KBM-7 (cell line): Measurements from ENCODE around the gene AMZ2.
"Not testable (repeated sequence)": the region's sequence is repeated elsewhere in the genome, so short reads cannot be mapped to it uniquely, and the experiment has no call there.

Experiments
- DNase-seq: peaks from one replicate; pipeline ENCODE4 v3.0.0-alpha.2; 2015
- in situ Hi-C: fragments of 300-500 bp; cut with MboI; formaldehyde crosslinking; loops from 2 replicates; pipeline ENCODE4 v1.14.3; 2020; ENCODE audit warnings: low sequenced_read_pairs, low pct_unique_long_range_greater_than_20kb, mixed read lengths

Gene AMZ2, protein sequence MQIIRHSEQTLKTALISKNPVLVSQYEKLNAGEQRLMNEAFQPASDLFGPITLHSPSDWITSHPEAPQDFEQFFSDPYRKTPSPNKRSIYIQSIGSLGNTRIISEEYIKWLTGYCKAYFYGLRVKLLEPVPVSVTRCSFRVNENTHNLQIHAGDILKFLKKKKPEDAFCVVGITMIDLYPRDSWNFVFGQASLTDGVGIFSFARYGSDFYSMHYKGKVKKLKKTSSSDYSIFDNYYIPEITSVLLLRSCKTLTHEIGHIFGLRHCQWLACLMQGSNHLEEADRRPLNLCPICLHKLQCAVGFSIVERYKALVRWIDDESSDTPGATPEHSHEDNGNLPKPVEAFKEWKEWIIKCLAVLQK

DNA sequence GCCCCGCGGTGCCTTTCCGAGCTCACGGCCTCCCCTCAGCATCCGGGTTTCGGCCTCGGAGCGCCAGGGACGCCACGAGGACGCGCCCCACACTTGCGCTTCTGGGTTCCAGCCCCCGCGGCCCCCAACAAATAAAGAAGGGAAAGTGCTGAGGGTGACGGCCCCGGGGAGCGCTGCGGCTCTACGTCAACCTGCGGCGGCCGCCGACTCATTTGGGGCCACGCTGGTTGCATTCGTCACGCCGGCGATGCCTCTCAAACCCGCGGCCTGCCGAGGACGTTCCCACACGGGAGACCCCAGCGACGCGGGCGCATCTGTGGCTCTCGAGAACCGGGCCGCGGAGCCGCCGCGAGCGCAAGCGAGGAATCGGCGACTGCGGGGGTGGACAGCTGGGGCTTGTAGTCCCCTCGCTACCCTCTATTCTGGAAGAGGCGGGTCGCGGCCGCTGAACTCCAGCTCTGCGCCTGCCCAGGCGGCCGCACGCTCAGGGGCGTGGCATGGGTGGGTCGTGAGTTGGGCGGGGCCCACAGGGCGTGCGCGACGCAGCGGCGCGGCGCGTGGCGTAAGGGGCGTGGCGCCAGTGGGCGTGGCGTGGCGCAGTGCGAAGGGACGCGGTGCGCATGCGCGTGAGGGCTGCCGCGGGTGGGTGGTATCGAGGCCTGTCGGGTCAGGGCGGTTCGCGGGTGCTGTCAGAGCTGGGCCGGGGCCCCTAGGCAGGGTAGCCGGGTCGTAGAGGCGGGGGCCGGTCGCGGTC is at the start of gene AMZ2:
TSS of gene AMZ2 (plus strand) at position 599 of the 754 bp plus-strand sequence. CDS start 2,145 bp downstream, outside the sequence.
- in situ Hi-C loops: no loop called here
- DNase-seq: peak; percentile 95

DNA sequence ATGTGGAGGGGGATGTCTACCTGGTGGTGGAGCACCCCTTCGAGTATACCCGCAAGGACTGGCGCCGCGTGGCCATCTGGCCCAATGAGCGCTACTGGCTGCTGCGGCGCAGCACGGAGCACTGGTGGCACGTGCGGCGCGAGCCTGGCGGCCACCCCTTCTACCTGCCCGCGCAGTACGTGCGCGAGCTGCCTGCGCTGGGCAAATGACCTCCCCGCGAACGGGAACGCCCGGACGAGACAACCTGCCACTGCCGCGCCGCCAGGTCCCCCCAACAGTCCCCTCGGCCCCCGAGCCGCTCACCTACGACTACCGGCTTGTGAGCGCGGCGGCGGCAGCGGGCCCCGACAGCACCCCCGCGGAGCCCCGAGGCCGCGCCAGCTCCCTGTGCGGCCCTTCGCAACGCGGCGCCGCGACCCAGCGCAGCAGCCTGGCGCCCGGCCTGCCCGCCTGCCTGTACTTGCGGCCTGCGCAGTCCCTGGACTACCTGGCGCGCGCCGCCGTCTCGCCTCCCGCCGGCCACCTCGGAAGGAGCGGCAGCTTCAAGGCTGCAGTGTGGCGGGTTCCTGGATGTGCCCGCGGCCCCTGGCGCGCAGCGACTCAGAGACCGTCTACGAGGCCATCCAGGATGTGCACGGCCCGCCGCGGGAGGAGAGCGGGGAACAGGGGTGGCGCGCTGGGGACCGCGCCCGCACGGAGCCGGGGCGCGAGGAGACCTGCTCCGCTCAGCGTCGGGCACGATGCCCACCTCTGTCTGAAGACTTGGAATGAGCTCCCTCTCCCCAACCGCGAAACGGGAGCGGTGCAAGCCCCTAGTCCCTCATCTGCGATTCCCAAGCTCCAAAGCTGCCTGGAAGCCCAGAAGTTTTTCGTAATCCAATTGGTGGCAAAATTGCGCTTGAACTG is 48.7 kb upstream of the AMZ2 start:
- no peak for DNase-seq
- in situ Hi-C loops: no loop called here

DNA sequence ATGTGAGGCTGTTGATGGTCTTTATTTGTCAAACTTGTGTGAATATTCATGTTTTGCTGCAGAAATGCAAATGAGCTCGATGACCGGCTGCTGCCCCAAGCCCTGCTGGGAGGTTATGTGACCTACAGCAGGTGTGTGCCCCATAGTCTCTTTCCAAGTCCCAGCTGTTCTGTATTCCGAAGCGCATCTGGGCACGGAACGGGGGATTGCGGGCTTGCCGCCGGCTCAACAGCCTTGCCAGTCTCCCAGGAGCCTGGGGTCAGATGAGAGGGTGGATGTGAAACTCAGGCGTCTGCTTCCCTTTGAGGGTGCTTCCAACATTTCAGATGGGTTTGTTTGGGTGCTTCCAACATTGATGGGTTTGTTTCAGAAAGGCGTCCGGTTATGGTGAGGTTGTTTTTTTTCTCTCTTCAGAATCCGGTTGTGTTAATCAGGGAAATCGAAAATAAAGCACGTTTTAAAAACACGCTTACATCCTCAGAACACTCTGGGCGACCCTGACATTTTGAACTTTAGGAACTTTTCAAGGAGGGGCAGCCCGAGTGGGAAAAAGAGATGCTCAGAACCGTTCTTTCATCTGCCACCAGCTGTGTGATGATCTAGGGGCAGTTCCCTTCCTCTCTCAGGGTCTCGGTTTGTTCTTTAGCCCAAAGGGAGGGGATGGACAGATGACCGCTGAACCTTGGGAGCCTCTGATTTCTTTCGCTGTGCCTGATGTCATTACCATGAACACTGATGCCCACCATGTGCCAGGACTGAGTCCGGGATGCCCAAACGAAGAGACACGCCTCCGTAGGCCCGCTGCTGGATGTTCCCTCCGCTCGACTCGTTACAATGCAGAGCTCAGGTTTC is 47.8 kb upstream of the AMZ2 start:
- in situ Hi-C loops: no loop called here
- DNase-seq: no peak

DNA sequence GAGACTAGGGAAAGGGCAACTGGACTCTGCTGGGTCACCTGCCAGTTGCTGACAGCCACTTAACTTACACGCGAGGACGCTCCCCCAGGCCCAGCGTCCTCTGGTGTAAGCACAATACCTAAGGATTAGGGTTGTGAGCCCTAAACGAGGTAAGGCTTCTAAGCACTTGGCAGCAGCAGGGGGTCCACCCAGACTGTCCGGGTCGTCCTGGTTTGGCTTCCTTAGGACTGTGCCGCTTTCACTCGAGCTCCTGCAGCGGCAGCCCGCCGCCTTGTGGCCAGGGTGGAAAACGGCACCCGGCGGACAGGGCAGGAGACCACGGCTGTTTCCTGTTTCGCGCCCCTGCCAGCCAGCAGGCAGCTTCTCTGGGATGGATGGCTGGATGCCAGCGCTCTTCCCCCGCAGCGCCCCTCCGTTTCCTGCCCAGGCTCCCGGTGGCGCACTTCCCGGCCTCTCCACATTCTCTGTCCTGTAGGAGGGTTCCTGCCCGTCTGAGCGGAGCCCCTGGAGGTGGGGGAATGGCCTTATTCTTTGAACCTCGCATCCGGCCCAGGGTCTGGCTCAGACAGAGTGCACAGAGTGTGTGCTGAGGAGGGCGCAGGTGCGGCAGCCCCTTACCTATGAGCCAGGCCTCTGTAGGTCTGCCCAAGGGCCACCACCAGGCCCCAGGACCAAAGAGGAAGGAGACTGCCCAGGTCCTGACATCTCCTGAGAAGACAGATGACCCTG is 47.0 kb upstream of the AMZ2 start:
- in situ Hi-C loops: no loop called here
- peak; percentile 89 for DNase-seq

DNA sequence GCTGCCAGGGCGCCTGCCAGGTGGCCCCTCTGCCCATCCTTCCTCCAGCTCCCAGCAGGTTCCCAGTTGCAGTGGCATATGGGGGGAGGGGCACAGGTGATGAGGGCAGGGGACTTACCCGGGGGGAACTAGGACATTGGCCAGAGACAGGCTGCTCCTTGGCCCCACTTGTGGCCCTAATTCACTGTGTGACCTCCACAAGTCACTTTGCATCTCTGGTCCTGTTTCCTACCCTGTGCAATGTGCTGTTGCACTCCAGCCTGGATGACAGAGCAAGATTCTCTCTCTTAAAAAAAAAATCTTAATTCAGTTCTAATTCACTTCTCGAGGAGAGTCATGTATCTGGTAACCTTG is 46.4 kb upstream of the AMZ2 start:
- DNase-seq, in situ Hi-C loops: not testable (repeated sequence)

DNA sequence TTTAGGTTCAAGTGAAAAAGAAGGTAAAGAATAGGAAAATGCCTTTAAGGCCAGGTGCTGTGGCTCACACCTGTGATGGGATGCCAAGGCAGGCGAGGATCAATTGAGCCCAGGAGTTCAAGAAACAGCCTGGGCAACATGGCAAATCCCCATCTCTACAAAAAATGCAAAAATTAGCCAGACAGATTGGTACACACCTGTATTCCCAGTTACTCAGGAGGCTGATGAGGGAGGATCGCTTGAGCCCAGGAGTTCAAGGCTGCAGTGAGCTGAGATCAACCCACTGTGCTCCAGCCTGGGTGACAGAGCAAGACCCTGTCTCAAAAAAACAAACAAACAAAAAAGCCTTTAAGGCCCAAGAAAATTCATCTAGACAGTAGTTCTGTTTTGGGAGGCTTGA is 45.5 kb upstream of the AMZ2 start:
- in situ Hi-C loops, DNase-seq: not testable (repeated sequence)

DNA sequence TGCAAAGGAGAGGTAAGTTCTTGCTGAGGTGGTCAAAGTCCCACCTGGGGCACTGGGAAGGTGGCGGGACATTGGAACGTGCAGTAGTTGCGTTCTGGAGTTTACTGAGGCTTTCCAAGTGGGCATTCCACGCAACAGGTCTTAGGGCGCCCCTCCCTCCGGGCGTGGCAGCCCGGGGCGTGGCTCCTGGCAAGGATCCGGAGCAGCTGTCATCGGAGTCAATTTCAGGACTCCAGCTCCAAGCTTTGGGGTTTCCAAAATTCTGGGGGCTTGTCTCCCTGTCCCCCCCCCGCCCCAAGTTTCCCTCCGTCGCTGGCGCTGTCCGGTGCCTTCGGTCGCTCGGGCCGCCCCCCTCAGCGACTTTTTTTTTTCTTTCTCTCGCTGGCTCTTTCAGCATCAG is 43.1 kb upstream of the AMZ2 start:
- DNase-seq: no peak
- in situ Hi-C loops: no loop called here

DNA sequence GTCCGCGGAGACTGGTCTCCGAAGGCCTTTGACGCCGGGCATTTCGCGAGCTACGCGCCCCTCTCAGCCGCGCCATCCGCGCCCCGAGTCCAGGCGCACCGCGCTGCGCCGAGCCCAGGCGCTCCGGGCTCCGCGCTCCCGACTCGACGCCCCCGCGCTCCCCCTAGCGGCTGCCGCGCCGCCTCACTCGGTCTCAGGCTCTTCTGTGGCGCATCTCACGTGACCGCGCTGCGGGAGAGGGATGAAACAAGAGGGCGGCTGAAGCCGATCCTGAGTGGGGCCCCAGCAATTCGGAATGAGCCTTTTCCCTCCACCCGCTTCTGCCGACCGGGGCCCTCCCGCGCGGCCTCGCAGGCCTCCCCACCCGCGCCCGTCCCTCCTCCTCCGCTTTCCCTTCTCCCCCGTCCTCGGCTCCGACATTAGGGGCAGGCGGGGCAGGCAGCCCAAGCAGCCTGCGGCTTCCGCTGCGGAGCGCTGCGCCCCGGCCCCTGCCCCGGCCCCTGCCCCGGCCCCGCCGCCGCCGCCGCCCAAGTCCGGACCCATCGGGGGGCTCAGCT is 42.5 kb upstream of the AMZ2 start:
- DNase-seq: peak; percentile 92
- in situ Hi-C loops: no loop called here

DNA sequence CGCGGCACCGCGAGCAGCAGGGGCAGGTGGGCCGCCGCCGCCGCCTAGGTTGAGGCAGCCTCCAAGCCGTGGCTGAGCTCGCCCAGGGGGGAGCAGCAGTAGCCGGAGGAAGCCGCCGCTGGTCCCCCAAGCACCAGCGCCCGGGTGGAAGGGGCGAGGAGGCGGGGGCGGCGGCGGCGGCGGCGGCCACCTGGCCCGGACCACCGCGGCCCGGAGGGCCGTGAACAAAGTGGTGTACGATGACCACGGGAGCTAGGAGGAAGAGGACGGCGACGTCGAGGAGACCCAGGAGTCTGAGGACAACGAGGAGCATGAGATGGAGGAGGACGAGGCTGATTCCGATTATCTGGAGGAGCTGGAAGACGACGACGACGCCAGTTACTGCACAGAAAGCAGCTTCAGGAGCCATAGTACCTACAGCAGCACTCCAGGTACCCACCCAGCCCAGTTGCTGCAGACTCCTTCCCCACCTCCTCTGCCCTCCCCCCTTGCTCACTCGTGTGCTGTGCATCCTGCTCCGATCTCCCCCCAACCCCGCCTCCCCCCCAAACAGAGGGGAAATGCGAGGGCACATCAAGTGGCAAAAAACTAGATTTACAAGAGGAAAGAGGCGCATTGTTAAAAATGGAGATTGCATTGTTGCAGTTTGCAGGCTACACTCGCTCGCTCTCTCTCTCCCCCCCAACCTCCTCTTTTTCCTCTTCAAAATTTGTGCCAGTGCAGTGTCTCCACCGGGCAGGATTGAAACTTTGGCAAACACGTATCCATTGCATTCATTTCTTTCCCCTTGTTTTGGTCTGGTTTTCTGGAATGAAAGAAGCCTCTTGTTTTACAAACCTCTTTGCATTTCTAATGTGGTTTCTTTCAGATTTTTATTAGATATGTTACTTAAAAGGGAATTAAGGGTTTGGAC is 41.8 kb upstream of the AMZ2 start:
- in situ Hi-C loops: no loop called here
- peak; percentile 40 for DNase-seq

DNA sequence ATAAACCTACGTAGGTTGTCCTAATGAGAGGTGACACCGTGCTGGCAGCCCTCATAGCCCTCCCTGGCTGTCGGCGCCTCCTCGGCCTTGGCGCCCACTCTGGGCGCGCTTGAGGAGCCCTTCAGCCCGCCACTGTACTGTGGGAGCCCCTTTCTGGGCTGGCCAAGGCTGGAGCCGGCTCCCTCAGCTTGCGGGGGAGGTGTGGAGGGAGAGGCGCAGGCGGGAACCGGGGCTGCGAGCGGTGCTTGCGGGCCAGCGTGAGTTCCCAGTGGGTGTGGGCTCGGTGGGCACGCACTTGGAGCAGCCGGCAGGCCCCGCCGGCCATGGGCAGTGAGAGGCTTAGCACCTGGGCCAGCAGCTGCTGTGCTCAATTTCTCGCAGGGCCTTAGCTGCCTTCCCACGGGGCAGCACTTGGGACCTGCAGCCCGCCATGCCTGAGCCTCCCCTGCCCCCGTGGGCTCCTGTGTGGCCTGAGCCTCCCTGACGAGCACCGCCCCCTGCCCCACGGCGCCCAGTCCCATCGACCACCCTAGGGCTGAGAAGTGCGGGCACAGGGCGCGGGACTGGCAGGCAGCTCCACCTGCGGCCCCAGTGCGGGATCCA is 40.1 kb upstream of the AMZ2 start:
- DNase-seq: no peak
- in situ Hi-C loops: no loop called here

DNA sequence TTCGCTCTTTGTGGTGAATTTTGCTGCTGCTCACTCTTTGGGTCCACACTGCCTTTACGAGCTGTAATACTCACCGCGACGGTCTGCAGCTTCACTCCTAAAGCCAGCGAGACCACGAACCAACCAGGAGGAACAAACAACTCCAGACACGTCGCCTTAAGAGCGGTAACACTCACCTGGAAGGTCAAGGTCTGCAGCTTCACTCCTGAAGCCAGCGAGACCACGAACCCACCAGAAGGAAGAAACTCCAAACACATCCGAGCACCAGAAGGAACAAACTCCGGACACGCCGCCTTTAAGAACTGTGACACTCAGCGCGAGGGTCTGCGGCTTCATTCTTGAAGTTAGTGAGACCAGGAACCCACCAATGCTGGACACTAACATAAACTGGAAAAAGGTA is 39.2 kb upstream of the AMZ2 start:
- DNase-seq, in situ Hi-C loops: not testable (repeated sequence)

DNA sequence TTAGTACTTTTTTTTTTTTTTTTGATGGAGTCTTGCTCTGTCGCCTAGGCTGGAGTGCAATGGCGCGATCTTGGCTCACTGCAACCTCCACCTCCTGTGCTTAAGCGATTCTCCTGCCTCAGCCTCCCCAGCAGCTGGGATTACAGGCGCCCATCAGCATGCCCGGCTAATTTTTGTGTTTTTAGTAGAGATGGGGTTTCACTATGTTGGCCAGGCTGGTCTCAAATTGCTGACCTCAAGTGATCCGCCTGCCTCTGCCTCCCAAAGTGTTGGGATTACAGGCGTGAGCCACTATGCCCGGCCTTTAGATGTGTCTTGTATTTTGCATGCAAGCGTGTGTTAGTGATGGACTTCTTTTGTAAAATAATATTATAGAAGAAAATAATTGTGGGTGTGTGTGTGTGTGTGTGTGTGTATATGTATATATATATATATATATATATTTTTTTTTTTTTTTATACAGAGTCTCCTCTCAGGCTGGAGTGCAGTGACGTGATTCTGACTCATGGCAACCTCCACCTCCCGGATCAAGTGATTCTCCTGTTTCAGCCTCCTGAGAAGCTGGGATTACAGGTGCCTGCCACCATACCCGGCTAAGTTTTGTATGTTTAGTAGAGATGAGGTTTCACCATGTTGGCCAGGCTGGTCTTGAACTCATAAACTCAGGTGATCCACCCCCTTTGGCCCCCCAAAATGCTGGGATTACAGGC is 38.5 kb upstream of the AMZ2 start:
- DNase-seq, in situ Hi-C loops: not testable (repeated sequence)

DNA sequence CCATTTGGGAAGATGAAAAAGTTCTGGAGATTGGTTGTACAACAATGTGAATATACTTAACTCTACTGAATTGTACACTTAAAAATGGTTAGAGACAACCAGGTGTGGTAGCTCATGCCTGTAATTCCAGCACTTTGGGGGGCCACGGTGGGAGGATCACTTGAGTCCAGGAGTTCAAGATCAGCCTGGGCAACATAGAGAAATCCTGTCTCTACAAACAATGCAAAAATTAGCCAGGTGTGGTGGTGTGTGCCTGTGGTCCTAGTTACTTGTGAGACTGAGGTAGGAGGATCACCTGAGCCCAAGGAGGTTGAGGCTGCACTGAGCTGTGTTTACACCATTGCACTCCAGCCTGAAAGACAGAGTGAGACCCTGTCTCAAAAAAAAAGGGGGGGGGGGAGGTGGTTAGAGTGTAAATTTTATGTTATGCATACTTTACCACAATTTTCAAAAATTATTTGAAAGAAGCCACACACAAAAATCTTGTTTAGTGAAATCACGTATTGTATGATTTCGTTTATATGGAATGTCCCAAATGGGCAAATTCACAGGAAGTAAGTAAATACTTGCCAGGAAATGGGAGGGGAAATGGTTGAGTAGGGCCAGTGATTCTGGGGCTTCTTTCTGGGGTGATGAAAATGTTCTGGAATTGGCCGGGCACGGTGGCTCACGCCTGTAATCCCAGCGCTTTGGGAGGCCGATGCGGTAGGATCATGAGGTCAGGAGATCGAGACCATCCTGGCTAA is 37.1 kb upstream of the AMZ2 start:
- in situ Hi-C loops: no loop called here
- DNase-seq: no peak

DNA sequence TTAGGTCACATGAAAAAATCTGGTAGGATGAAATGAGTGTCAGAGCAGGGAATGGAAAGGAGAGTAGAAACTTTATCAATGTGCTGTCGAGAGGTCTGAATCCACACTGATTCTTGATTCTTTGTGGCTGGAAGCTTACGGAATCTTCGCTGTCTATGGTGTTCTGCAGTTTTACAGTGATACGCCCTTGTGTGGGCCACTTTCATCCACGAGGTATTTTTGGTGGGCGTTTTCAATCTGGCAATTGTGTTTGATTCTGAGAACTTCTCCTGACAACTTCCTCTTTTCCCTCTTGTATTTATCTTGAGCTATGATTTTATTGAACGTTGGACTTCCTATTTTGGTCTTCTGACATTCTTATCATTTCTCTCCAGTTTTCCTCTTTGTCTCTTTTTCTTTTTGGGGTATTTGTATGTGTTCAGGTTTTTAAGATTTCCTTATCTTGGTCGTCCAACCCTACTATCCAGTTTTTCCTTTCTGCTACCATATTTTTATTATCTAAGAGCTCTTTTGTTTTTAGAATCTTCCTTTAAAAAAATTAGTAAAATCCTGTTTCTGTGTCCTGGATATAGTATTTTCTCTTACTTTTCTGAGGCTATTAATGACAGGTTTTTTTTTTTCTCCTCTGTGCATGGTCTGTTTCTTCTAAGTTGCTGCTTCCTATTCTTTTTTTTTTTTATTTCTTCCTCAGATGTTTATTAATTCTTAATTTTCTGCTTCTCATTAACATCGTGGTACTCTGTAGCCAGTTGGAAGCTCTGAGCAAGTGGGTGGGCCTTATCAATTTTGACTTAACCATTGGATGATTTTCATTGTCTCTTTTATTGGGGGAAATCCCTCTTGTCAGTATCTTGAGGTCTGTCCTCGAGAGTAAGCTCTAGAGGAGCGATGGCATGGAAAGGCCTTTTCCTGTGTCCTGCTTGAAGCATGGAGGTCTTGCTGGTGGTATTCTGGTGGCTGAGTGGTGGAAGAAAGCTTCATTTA is 34.1 kb upstream of the AMZ2 start:
- in situ Hi-C loops: not testable (repeated sequence)
- peak; percentile 94 for DNase-seq
